Esophagus muscularis mucosa (tissue), 4 donors: ENCODE results near the gene SOBP. TPM values are rescaled to one million over a fixed set of nuclear protein-coding genes. Genes with fewer than 3 reads are reported as not detected.

Experiments
- DNase-seq: peaks from one replicate; pipeline ENCODE4 v3.0.0-alpha.2; 2017; ENCODE audit errors: extremely low spot score
- H3K27ac ChIP-seq, 4 donors: fragments of 200-600 bp; sonication (generic); replicated peaks in 1 of 4; 1 replicate in 3 of 4; 2 replicates in 1 of 4; pipeline ENCODE4 v1.5.1; 2016 to 2019; ENCODE audit warnings: mild to moderate bottlenecking in 1 of 4
- H3K27me3 ChIP-seq, 4 donors: fragments of 200-600 bp; sonication (generic); one replicate each; pipeline versions ENCODE4 v1.5.1 to v1.6.0; 2016 to 2019
- H3K36me3 ChIP-seq, 4 donors: fragments of 200-600 bp; sonication (generic); one replicate each; pipeline ENCODE4 v1.5.1; 2016 to 2019
- H3K4me1 ChIP-seq, 4 donors: fragments of 200-600 bp; sonication (generic); one replicate each; pipeline ENCODE4 v1.5.1; 2016 to 2019
- H3K4me3 ChIP-seq, 4 donors: fragments of 200-600 bp; sonication (generic); 1 replicate in 2 of 4; 2 replicates in 2 of 4; pipeline ENCODE4 v1.5.1; 2016 to 2019; ENCODE audit warnings: mild to moderate bottlenecking in 4 of 4, moderate library complexity in 1 of 4
- H3K9me3 ChIP-seq, 4 donors: fragments of 200-600 bp; sonication (generic); 1 replicate in 3 of 4; 2 replicates in 1 of 4; pipeline ENCODE4 v1.5.1; 2016 to 2019
- EP300 ChIP-seq: sonication (generic); formaldehyde crosslinking; IDR thresholded peaks from one replicate; pipeline ENCODE4 v1.6.1; 2017; ENCODE audit warnings: antibody characterized with exemption
- POLR2A ChIP-seq: fragments of 450-650 bp; IDR thresholded peaks from one replicate; pipeline ENCODE4 v1.6.1; 2017; ENCODE audit warnings: antibody characterized with exemption, moderate library complexity, mild to moderate bottlenecking, low read depth
- POLR2AphosphoS5 ChIP-seq, 2 donors: sonication (generic); formaldehyde crosslinking; IDR thresholded peaks; one replicate each; pipeline ENCODE4 v1.6.1; 2017; ENCODE audit warnings: antibody characterized with exemption in 2 of 2
- WGBS: methylation state at CpG from one replicate; pipeline ENCODE4 v1.1.5; 2018; 5-methylcytosine and 5-hydroxymethylcytosine counted together
- intact Hi-C: fragments of 100-400 bp; cut with DNase I; formaldehyde crosslinking; loops from one replicate; pipeline ENCODE4 v1.15.1; 2023
- total RNA-seq, 4 donors: library from RNA; depleted of rRNA; stranded (reverse); fragments of >200 nt; gene quantifications; one replicate each; pipeline versions ENCODE4 v1.1.0 to v1.2.1, GENCODE V29; 2016
- TF ChIP-seq, protein P1 (sequence below), 3 experiments: fragments of 200-600 bp in 2 of 3; fragments of 450-650 bp in 1 of 3; sonication (generic) in 2 of 3; IDR thresholded peaks; one replicate each; pipeline ENCODE4 v1.5.1; 2017 to 2019; ENCODE audit warnings: antibody characterized with exemption in 3 of 3, mild to moderate bottlenecking in 2 of 3, moderate library complexity in 1 of 3

SOBP gene
- total RNA-seq, 4 donors from 2014 or later: 18.6 to 44.1 (median 27.6) TPM

DNA sequence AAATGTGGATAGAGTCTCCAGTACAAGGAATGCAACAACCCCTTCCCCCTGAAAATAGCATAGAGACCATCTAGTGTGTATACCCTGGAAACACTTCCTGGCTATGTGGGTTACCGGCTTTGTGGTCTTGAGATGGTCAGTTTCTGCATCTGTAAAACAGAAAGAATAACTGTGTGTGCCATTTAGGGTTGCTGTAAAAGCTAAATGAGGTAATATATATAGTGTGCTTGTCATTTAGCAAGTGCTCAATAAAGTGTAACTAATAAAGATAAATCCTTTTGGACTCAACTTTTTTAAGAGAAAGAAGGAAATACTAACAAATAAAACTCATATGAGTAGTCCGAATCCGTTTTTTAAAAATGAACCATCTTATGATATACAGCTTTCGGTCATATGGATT lies 109.1 kb downstream of the SOBP start:
- DNase-seq: no peak

DNA sequence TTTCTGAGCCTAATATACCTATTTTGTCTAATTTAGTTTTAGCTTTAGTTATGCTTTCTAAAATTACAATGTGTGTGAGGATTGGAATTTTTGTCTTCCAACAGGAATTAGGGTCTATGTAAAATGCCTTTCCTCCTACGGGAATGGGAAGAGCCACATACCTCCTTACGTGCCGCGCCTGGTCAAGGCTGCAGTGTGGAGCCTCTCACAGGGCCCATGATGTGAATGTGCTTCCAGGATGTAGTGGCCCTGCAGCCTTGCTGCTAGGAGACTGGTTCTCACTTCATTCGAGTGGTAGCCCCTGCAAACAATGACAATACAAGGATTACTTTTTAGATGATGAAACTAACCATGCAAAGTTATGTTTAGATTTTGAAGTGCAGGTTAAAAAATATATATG lies 110.2 kb downstream of the SOBP start:
- Histone ChIP-seq H3K4me1 (peaks cover 9 to 32% (median 17%) of the 10 kb centered on the region in 4 donors), H3K36me3 (no peaks in the 10 kb centered on the region), H3K27me3 (no peaks in the 10 kb centered on the region), H3K27ac (no peak overlapping the region), H3K4me3 (no peak overlapping the region), H3K9me3 (no peaks in the 10 kb centered on the region)
- intact Hi-C loops: no loop called here
- 94% methylated on average over 5 of the region's 5 CpGs for WGBS
- DNase-seq: no peak
- TF ChIP-seq, protein P1, sequence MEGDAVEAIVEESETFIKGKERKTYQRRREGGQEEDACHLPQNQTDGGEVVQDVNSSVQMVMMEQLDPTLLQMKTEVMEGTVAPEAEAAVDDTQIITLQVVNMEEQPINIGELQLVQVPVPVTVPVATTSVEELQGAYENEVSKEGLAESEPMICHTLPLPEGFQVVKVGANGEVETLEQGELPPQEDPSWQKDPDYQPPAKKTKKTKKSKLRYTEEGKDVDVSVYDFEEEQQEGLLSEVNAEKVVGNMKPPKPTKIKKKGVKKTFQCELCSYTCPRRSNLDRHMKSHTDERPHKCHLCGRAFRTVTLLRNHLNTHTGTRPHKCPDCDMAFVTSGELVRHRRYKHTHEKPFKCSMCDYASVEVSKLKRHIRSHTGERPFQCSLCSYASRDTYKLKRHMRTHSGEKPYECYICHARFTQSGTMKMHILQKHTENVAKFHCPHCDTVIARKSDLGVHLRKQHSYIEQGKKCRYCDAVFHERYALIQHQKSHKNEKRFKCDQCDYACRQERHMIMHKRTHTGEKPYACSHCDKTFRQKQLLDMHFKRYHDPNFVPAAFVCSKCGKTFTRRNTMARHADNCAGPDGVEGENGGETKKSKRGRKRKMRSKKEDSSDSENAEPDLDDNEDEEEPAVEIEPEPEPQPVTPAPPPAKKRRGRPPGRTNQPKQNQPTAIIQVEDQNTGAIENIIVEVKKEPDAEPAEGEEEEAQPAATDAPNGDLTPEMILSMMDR (IDR thresholded peaks at IDR 0.05): no peak
- TF ChIP-seq POLR2A (no peak), POLR2AphosphoS5 (IDR thresholded peaks at IDR 0.05) (no peak), EP300 (no peak)

More for the DNA sequence above, 109.1 kb downstream of the SOBP start:
- Histone ChIP-seq H3K36me3 (no peaks in the 10 kb centered on the region), H3K27me3 (no peaks in the 10 kb centered on the region), H3K27ac (no peak overlapping the region), H3K4me3 (no peak overlapping the region), H3K4me1 (peaks cover 14 to 38% (median 17%) of the 10 kb centered on the region in 4 donors), H3K9me3 (no peaks in the 10 kb centered on the region)
- WGBS: 94% methylated on average over 4 of the region's 4 CpGs
- intact Hi-C loops: no loop called here
- TF ChIP-seq POLR2AphosphoS5 (IDR thresholded peaks at IDR 0.05): no peak
- TF ChIP-seq, protein P1 (IDR thresholded peaks at IDR 0.05): no peak
- no peak for TF ChIP-seq EP300
- no peak for TF ChIP-seq POLR2A

DNA sequence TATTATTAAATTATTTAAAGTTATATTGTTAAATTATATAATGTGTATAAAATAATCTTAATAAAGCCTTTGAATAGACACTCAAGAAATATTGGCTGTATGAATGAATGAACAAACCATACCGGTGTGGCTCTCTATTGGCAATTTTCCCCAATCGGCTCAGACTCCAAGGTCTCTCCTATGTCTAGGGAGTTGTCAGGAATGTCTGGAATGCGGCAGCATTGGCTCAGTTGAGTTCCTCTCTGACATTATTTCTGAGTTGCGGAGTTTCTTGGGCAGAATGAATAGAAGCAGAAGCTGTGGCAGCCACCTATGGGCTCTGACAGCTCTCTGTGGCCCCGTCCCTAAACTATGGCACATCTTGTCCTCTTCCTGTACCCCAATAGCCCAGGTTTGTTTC lies 111.0 kb downstream of the SOBP start:
- H3K27ac ChIP-seq: no peak overlapping the region
- intact Hi-C loops: no loop called here
- TF ChIP-seq EP300 (no peak), POLR2A (no peak), POLR2AphosphoS5 (IDR thresholded peaks at IDR 0.05) (no peak)

DNA sequence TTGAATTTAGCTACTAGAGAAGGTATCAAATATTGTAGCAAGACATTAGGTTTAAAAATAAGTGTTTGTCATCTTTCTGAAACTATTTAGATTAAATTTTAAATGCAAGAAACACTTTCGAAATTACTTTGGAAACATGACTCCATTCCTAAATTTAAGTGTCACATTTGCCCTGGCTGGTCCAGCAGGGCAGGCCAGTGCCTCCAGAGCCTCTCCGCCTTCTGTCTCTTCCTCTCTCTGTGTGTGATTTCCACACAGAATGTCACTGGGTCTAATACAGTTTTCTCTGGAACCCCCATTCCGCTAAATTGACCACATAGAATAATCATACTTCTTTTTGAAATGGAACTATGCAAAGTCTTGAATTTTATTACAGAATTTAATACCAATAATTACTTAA lies 111.5 kb downstream of the SOBP start:
- H3K36me3 ChIP-seq: no peaks in the 10 kb centered on the region
- WGBS: 96% methylated on average over 3 of the region's 3 CpGs
- H3K27ac ChIP-seq: no peak overlapping the region
- H3K4me3 ChIP-seq: no peak overlapping the region
- no peaks in the 10 kb centered on the region for H3K27me3 ChIP-seq
- peaks cover 12 to 32% (median 19%) of the 10 kb centered on the region in 4 donors for H3K4me1 ChIP-seq
- no peak for DNase-seq
- TF ChIP-seq POLR2AphosphoS5 (IDR thresholded peaks at IDR 0.05) (no peak), EP300 (no peak), POLR2A (no peak)
- TF ChIP-seq, protein P1 (IDR thresholded peaks at IDR 0.05): no peak
- intact Hi-C loops: no loop called here
- no peaks in the 10 kb centered on the region for H3K9me3 ChIP-seq

More for the DNA sequence above, 111.0 kb downstream of the SOBP start:
- peaks cover 9 to 32% (median 17%) of the 10 kb centered on the region in 4 donors for H3K4me1 ChIP-seq
- H3K9me3 ChIP-seq: no peaks in the 10 kb centered on the region
- DNase-seq: no peak
- 36% methylated on average over 5 of the region's 5 CpGs for WGBS
- H3K27me3 ChIP-seq: no peaks in the 10 kb centered on the region
- H3K4me3 ChIP-seq: no peak overlapping the region
- H3K36me3 ChIP-seq: no peaks in the 10 kb centered on the region

DNA sequence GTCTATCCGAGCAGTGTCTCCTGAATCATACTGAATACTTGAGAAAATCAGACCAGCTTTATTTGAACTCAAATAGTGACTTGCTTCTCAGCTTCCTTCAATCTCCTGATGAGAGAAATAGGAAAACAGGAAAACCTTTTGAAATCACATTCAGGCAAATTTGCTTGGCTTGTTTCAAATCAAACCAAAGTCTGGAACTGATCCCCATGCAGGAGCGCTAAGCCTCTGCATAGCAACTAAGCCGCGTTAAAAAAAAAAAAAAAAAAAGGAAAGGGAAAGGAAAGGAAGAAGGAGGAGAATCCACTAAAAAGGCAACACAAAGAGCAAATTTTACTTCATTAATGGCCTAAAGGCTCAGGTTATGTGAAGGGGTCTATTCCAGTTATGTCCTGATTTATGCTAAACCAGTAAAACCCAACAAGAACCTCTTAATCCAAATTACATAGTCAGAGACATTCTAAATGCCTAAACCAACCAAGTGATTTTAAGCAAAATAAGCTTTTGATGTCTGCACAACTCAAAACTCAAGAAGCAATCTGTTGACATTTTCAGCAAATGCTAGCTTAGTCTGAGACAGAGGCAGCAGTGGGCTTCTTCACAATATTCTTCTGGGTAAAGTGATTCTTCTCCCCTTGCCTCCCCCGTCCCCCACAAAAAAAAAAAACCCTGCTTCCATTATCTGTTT lies 112.5 kb downstream of the SOBP start:
- Histone ChIP-seq H3K4me3 (no peak overlapping the region), H3K9me3 (no peaks in the 10 kb centered on the region), H3K36me3 (no peaks in the 10 kb centered on the region), H3K27me3 (no peaks in the 10 kb centered on the region), H3K4me1 (peaks cover 20 to 32% (median 28%) of the 10 kb centered on the region in 4 donors), H3K27ac (no peak overlapping the region)
- DNase-seq: no peak
- intact Hi-C loops: no loop called here
- TF ChIP-seq POLR2AphosphoS5 (IDR thresholded peaks at IDR 0.05): no peak
- TF ChIP-seq, protein P1 (IDR thresholded peaks at IDR 0.05): no peak
- 76% methylated on average over 5 of the region's 5 CpGs for WGBS
